A673 (cell line): ENCODE measurements around the gene MYOZ1. TPM values are rescaled to one million over a fixed set of nuclear protein-coding genes. Genes with fewer than 3 reads are reported as not detected.
"Not testable (repeated sequence)": the region's sequence is repeated elsewhere in the genome, so short reads cannot be mapped to it uniquely, and the experiment has no call there.

Source experiments
- BruUV-seq: library from RNA; stranded (reverse); fragments of 400-500 nt; replicated peaks from 2 replicates; lab custom pipeline; 2021; lab: Mats Ljungman, UMichigan
- CTCF ChIA-PET: fragments of 300-600 bp; sonication (Branson Sonifier 250); formaldehyde crosslinking; loops from one replicate; lab custom pipeline; 2022; ENCODE audit warnings: antibody characterized with exemption; lab: Charles Lee
- POLR2A ChIA-PET: fragments of 300-600 bp; sonication (Branson Sonifier 250); formaldehyde crosslinking; loops from one replicate; lab custom pipeline; 2022; ENCODE audit warnings: antibody characterized with exemption; ENCODE audit not compliant: low non-redundant PET; lab: Charles Lee
- DNase-seq: peaks from one replicate; pipeline ENCODE4 v3.0.0-alpha.2; 2015; ENCODE audit warnings: low spot score
- H3K27ac ChIP-seq: fragments of 200-600 bp; sonication (generic); 2 replicates; pipeline ENCODE4 v1.5.1; 2016; ENCODE audit warnings: mixed run types, low read depth, mild to moderate bottlenecking, mixed read lengths, antibody characterized with exemption, low read length; ENCODE audit not compliant: poor library complexity, severe bottlenecking
- H3K27me3 ChIP-seq: fragments of 200-600 bp; sonication (generic); replicated peaks from 2 replicates; pipeline ENCODE4 v1.6.1; 2017; ENCODE audit warnings: mixed run types, low read depth, mild to moderate bottlenecking, mixed read lengths, antibody characterized with exemption, low read length; ENCODE audit not compliant: insufficient read depth, poor library complexity
- H3K36me3 ChIP-seq: fragments of 200-600 bp; sonication (generic); 2 replicates; pipeline ENCODE4 v1.6.1; 2016; ENCODE audit warnings: mixed run types, mild to moderate bottlenecking, mixed read lengths, antibody characterized with exemption, low read length; ENCODE audit not compliant: insufficient read depth, poor library complexity, severe bottlenecking
- H3K4me1 ChIP-seq: fragments of 200-600 bp; sonication (generic); 2 replicates; pipeline ENCODE4 v1.6.1; 2017; ENCODE audit warnings: mixed run types, mild to moderate bottlenecking, mixed read lengths, antibody characterized with exemption, low read length; ENCODE audit not compliant: insufficient read depth, poor library complexity, severe bottlenecking
- H3K4me3 ChIP-seq: fragments of 200-600 bp; sonication (generic); 2 replicates; pipeline ENCODE4 v1.5.1; 2016; ENCODE audit warnings: low read depth, mixed run types, mild to moderate bottlenecking, mixed read lengths, low read length; ENCODE audit not compliant: poor library complexity, severe bottlenecking
- H3K9me3 ChIP-seq: fragments of 200-600 bp; sonication (generic); 2 replicates; pipeline ENCODE4 v1.6.1; 2016; ENCODE audit warnings: mixed run types, low read depth, mild to moderate bottlenecking, mixed read lengths, antibody characterized with exemption, low read length; ENCODE audit not compliant: poor library complexity, severe bottlenecking
- CTCF ChIP-seq: fragments of 300-800, 200-600 bp; sonication (generic); conservative IDR thresholded peaks from 2 replicates; pipeline ENCODE4 v1.5.1; 2017; ENCODE audit warnings: low read depth, mild to moderate bottlenecking, antibody characterized with exemption, low read length, moderate library complexity, mixed read lengths
- EZH2 ChIP-seq: fragments of 200-600 bp; sonication (generic); IDR thresholded peaks from 2 replicates; pipeline ENCODE4 v1.6.1; 2017; ENCODE audit warnings: borderline replicate concordance, low read depth, mild to moderate bottlenecking, mixed read lengths, antibody characterized with exemption, low read length; ENCODE audit not compliant: poor library complexity, severe bottlenecking
- intact Hi-C: fragments of 100-400 bp; cut with micrococcal nuclease; formaldehyde crosslinking; loops from one replicate; pipeline ENCODE4 v1.10.0; 2022; ENCODE audit not compliant: unreplicated experiment
- total RNA-seq: library from RNA; stranded (reverse); gene quantifications from 2 replicates; pipeline ENCODE4 v1.2.3, GENCODE V29; 2021

The MYOZ1 gene
- total RNA-seq, 1 experiment from 2014 or later: 0.19 TPM

- TF ChIP-seq CTCF: no peak
- no peak for TF ChIP-seq EZH2
- Histone ChIP-seq H3K9me3 (no peaks in the 10 kb centered on the region), H3K27me3 (no peaks in the 10 kb centered on the region), H3K36me3 (no peaks in the 10 kb centered on the region), H3K27ac (peak overlapping the region; percentile 84), H3K4me3 (peak overlapping the region; percentile 78), H3K4me1 (peaks cover 6% of the 10 kb centered on the region)
- intact Hi-C loops: no loop called here
- ChIA-PET CTCF (interaction anchor here (0.6 to 0.8 kb wide), 4 partner anchors 17 to 322 kb away, joined by 3 to 10 read pairs (median 4); no protein-coding TSS in a partner anchor), POLR2A (interaction anchor here (0.7 kb wide), 1 partner anchor 54 kb away, joined by 10 read pairs; no protein-coding TSS in a partner anchor)
- BruUV-seq: no TSS peak
- peak; percentile 67 for DNase-seq
These were observed 16.0 kb downstream of the MYOZ1 start for GRCh38 chr10:73625004-73625883.

GRCh38 chr10:73623056-73623455, 18.2 kb downstream of the MYOZ1 start:
- Histone ChIP-seq H3K36me3 (no peaks in the 10 kb centered on the region), H3K4me3 (no peak overlapping the region), H3K27me3 (no peaks in the 10 kb centered on the region), H3K9me3 (no peaks in the 10 kb centered on the region), H3K27ac (no peak overlapping the region), H3K4me1 (peaks cover 6% of the 10 kb centered on the region)
- POLR2A ChIA-PET: no interaction called here
- intact Hi-C loops: no loop called here
- CTCF ChIA-PET: no interaction called here
- TSS peak; percentile 21 for BruUV-seq
- DNase-seq: no peak
- TF ChIP-seq CTCF: no peak
- TF ChIP-seq EZH2: no peak

GRCh38 chr10:73620974-73621373, 20.3 kb downstream of the MYOZ1 start:
- BruUV-seq, H3K36me3 ChIP-seq, CTCF ChIA-PET, H3K4me1 ChIP-seq, H3K27me3 ChIP-seq, intact Hi-C loops, H3K4me3 ChIP-seq, H3K27ac ChIP-seq, DNase-seq, POLR2A ChIA-PET, H3K9me3 ChIP-seq: not testable (repeated sequence)

- intact Hi-C loops, H3K9me3 ChIP-seq, DNase-seq, H3K27ac ChIP-seq, H3K4me3 ChIP-seq, BruUV-seq, H3K4me1 ChIP-seq, H3K27me3 ChIP-seq, CTCF ChIA-PET, H3K36me3 ChIP-seq: not testable (repeated sequence)
- POLR2A ChIA-PET: interaction anchor here (0.7 kb wide), 1 partner anchor 9 kb away, joined by 6 read pairs; no protein-coding TSS in a partner anchor
These were observed 24.1 kb downstream of the MYOZ1 start for GRCh38 chr10:73617143-73617542.
